GM12872 (cell line): ENCODE data around the gene NPHP4.

ENCODE experiments used
- CTCF ChIP-seq: IDR thresholded peaks from 3 replicates; pipeline ENCODE4 v1.5.1; 2011; ENCODE audit warnings: low read depth, mild to moderate bottlenecking, low read length, moderate library complexity; ENCODE audit not compliant: insufficient read depth

The NPHP4 gene

GRCh38 chr1:5989286-5989605 is 3.0 kb downstream of the NPHP4 start:
- no peak for TF ChIP-seq CTCF

GRCh38 chr1:5988596-5989285 is 3.5 kb downstream of the NPHP4 start:
- TF ChIP-seq CTCF = no peak

GRCh38 chr1:5986018-5986417 is 6.2 kb downstream of the NPHP4 start:
- no peak for TF ChIP-seq CTCF

- no peak for TF ChIP-seq CTCF
Observed at GRCh38 chr1:5985250-5985649, 7.0 kb downstream of the NPHP4 start.

GRCh38 chr1:5983361-5984103 is 8.7 kb downstream of the NPHP4 start:
- no peak for TF ChIP-seq CTCF

GRCh38 chr1:5982868-5983267 is 9.4 kb downstream of the NPHP4 start:
- TF ChIP-seq CTCF = no peak

- TF ChIP-seq CTCF = no peak
Observed at GRCh38 chr1:5982276-5982675, 9.9 kb downstream of the NPHP4 start.
